Hypothalamus (tissue), 51 donors: ENCODE data around the gene PTK6.

Experiments
- DNase-seq, 51 donors: peaks; one replicate each; lab custom pipeline; 2025; lab: John Stamatoyannopoulos, UW

The PTK6 gene

GRCh38 chr20:63497946-63498935 is 38.9 kb downstream of the PTK6 start:
- DNase-seq: peak in 8 of 51 donors; percentile 25 to 73 (median 32)

DNA sequence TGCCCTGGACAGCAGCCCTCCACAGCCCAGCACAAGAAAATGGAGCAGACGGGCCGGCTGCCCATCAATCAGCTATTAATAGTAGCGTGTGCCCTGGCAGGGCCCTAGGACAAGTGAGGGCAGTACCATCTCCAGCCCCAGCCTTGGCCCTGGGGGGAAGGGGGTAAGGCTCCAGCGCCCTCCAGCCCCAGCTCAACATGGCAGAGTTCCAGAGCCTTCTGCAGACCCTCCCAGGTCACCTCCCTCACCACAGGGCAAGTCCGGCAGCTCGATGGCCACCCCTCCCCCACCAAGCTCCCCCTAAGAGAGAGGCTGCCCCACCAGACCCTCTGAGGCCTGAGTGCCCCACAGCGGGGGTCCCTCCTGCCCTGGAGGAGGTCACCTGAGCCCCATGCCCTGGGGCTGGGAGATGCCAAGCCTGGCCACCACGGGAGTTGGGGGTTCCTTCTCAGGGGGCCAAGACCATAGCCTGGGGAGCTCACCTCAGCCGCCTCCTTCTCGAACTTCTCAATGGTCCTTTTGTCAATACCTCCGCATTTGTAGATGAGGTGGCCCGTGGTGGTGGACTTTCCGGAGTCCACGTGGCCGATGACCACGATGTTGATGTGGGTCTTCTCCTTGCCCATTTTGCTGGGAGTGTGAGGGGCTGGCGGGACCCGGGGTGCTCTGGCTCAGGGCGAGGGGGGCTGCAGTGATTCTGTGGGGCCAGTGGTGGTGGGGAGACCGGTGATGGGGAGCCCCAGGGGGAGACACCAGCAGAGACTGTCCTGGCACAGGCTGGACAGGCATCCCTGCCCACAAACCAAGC is 39.8 kb downstream of the PTK6 start:
- DNase-seq: no peak

GRCh38 chr20:63496596-63497120 is 40.5 kb downstream of the PTK6 start:
- DNase-seq: no peak

DNA sequence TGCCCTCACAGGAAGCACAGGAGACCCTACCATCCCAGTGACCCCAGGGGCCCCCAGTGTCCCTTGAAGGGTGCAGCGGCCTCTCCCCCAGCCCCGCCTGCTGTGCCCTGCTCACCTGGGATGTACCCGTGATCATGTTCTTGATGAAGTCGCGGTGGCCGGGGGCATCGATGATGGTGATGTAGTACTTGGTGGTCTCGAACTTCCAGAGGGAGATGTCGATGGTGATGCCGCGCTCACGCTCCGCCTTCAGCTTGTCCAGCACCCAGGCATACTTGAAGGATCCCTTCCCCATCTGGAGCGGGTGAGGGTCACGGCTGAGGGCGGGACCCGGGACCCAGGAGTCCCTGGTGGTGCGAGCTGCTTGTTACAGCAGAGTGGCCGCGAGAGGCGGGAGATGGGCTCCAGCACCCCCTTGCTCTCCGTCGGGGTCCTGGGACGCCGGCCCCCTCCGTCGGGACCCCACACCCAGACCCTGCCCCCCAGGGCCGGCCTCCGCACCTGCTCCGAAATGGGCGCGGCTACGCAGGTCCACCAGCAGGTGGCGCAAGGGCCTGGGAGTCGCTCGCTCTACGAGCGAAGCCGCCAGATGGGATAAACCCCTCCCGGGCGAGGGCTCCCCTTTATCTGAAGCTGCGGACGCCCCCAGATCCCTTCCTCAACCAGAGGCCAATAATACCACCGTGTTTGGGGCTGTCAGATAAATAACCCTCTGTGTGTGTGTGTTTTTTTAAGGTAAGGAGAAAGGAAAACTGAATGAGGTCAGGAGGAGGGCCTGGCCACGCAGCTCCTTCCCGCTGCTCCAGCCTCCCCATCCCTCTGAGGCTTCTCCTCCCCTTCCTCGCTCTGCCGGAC is 41.2 kb downstream of the PTK6 start:
- DNase-seq: peak in 34 of 51 donors; percentile 12 to 77 (median 40)

DNA sequence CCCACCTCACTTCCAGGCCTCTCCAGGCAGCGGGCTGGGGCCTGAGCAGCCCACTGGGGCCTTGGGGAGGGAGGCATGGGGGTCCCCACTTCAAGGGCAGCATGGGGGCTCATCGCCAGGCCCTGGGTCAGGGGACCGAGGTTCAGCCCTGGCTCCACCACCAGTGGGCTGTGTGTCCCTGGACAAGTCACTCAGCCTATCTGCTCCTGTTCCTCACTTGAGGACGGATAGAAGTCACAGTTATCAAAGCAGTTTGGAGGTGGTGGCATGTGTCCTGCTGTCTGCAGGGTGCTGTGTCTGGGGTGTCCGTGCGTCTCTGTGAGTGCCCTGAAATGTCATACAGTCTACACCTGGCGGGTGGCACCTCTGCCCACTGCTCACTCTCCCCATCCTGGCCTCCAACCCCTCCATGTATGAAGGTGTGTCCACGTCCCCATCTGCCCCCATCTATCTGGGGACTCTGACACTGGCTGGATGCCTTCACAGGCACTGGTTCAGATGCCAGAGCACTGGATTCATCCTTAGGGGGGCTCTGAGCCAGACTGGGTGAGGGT is 41.9 kb downstream of the PTK6 start:
- no peak for DNase-seq

- DNase-seq: no peak
Measured at GRCh38 chr20:63494420-63495166, 42.6 kb downstream of the PTK6 start.

- no peak for DNase-seq
Measured at GRCh38 chr20:63494084-63494419, 43.1 kb downstream of the PTK6 start.

DNA sequence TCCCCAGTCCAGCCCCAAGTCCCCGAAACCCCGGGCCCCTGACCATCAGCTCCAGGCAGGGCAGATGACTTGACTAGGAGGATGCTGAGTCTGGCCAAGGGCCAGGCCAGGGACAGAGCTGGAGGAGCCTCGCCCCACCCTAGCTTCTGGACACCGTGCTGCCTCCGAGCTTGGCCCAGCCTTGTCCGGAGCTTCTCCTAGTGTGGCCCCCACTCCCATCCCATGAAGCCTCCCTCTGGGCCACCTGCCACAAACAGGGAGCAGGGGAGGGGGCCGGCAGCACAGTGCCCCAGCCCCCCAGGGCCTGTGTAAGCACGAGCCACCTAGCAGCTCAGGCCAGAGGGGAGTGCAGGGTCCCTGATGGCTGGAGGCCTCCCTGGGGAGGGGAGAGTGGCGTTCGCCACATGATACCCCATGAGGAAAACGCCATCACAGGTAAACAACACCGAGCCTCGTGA is 43.6 kb downstream of the PTK6 start:
- no peak for DNase-seq

- no peak for DNase-seq
Measured at GRCh38 chr20:63492982-63493381, 44.2 kb downstream of the PTK6 start.

DNA sequence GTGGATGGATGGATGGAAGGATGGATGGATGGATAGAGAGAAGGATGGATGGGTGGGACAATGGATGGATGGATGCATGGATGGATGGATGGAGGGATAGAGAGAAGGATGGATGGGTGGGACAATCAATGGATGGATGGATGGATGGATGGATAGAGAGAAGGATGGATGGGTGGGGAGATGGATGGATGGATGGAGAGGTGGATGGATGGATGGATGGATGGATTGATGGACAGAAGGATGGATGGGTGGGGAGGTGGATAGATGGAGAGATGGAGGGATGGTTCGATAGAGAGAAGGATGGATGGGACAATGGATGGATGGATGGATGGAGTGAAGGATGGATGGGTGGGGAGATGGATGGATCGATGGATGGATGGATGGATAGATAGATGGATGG is 44.7 kb downstream of the PTK6 start:
- no peak for DNase-seq

GRCh38 chr20:63491635-63492230 is 45.4 kb downstream of the PTK6 start:
- DNase-seq: no peak

DNA sequence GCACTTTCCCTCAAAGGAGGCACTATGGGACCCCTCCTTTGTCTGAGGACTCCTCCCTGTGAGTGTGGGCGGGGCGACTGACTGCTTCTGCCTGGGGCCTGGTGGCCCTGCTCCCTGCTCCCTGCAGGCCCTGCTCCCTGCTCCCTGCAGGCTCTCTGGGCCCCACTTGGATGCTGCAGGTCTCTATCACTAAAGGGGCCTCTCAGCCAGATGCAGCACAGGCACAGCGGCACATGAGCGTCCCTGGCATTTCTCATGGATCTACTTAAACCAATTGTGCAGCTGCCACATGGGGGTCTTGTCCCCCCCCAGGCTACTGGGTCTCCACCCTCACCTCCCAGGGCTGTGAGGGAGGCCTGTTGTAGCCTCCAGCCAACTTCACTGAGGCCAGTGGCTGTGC is 46.1 kb downstream of the PTK6 start:
- no peak for DNase-seq

DNA sequence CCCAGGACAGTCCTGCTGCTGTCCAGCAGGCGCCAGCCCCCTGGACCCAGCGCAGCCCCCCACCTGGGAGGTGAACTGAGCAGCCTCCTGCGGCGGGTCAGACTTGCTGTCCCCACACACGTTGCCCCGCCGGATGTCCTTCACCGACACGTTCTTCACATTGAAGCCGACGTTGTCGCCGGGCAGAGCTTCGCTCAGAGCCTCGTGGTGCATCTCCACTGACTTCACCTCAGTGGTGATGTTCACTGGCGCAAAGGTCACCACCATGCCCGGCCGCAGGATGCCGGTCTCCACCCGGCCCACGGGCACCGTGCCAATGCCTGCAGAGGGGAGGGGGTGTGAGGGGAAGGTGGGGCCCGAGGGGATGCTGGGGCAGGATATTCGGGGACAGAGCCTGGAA is 46.8 kb downstream of the PTK6 start:
- DNase-seq: no peak

GRCh38 chr20:63488315-63489251 is 48.6 kb downstream of the PTK6 start:
- DNase-seq: no peak

DNA sequence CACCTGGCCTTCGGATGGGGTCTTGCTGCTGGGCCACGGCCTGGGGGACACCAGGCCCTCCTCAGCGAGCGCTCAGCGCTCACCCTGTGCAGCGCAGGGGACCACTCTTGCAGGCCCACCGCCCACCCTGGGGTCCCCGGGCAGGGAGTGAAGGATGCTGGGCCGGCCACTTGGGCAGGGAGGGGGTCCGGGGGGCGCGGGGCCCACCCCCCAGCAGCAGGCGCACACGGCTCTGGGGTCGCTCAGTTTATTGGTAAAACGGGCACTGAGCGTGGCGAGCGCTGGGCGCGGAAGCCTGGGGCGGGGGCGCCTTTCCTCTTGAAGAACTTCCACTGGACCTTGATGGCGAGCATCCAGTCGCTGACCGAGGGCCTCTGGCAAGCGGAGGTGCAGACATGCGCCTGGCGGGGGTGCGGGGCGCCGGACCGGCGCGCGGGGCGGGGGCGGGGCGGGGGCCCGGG is 49.4 kb downstream of the PTK6 start:
- no peak for DNase-seq

DNA sequence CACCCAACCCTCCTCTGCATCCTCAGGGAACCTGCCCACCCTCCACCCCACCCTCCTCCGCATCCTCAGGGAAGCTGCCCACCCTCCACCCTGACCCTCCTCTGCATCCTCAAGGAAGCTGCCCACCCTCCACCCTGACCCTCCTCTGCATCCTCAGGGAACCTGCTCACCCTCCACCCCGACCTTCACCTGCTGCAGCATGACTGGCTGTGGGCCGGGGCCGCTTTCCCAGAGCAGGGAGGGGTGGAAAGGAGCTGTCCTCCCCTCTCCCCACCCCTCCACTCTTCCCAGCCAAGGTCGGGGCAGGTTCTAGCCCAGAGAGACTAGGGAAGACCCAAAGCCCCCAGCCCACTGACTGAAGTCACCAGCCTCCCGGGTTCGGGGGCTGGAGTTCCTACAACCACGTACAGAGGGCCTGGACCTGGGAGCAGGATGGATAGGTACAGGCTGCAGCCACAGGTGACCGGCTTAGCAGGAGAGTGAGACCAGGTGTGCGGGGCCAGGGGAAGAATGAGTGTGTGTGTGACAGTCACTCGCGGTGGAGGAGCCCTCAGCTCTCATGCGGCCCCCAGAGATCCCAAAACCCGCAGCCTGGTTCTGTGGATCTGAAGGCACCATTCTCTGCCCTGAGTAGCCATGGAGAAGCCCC is 49.9 kb downstream of the PTK6 start:
- no peak for DNase-seq

DNA sequence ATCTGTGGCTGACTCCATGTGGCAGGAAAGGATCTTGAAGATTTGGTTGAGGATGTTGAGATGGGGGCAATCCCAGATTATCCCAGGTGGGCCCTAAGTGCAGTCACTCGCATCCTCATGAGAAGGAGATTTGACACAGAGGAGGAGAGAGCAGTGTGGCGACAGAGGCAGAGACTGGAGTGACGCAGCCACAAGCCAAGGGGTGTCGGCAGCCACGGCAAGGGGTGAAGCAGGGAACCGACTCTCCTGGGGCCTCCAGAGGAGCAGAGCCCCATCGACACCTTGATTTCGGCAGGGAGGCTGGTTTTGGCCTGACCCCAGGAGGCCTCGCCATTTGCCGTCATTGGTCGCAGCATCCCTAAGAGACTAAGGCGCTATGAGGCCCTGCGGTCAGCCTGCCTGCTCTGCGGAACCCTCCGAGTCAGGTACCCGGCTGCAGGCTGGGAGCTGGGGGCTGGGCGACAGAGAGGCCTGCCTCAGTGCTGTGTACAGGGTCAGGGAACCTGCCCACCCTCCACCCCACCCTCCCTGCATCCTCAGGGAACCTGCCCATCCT is 50.8 kb downstream of the PTK6 start:
- DNase-seq: no peak
